Measurements from ENCODE around the gene PLB1. TPM values are rescaled to one million over a fixed set of nuclear protein-coding genes. Genes with fewer than 3 reads are reported as not detected.

The PLB1 gene
- total RNA-seq, 1 donor from 2014 or later: 3.2 TPM

GRCh38 chr2:28659127-28659526 lies 163.3 kb downstream of the PLB1 start:
- no peaks in the 10 kb centered on the region for H3K9me3 Mint-ChIP-seq (ENCODE audit: unreplicated experiment)
- H3K36me3 Mint-ChIP-seq (ENCODE audit: low read depth, unreplicated experiment): peaks cover 4% of the 10 kb centered on the region
- H3K27me3 Mint-ChIP-seq (ENCODE audit: unreplicated experiment): peaks cover 8% of the 10 kb centered on the region
- TF ChIP-seq, protein P1, sequence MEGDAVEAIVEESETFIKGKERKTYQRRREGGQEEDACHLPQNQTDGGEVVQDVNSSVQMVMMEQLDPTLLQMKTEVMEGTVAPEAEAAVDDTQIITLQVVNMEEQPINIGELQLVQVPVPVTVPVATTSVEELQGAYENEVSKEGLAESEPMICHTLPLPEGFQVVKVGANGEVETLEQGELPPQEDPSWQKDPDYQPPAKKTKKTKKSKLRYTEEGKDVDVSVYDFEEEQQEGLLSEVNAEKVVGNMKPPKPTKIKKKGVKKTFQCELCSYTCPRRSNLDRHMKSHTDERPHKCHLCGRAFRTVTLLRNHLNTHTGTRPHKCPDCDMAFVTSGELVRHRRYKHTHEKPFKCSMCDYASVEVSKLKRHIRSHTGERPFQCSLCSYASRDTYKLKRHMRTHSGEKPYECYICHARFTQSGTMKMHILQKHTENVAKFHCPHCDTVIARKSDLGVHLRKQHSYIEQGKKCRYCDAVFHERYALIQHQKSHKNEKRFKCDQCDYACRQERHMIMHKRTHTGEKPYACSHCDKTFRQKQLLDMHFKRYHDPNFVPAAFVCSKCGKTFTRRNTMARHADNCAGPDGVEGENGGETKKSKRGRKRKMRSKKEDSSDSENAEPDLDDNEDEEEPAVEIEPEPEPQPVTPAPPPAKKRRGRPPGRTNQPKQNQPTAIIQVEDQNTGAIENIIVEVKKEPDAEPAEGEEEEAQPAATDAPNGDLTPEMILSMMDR (IDR thresholded peaks at IDR 0.05; ENCODE audit: unreplicated experiment): no peak
- no peaks in the 10 kb centered on the region for H3K4me1 Mint-ChIP-seq (ENCODE audit: unreplicated experiment)
- no peak for DNase-seq (ENCODE audit: low spot score)
- H3K27ac Mint-ChIP-seq (ENCODE audit: unreplicated experiment): no peak overlapping the region
- no peak overlapping the region for H3K4me3 Mint-ChIP-seq (ENCODE audit: unreplicated experiment)

DNA sequence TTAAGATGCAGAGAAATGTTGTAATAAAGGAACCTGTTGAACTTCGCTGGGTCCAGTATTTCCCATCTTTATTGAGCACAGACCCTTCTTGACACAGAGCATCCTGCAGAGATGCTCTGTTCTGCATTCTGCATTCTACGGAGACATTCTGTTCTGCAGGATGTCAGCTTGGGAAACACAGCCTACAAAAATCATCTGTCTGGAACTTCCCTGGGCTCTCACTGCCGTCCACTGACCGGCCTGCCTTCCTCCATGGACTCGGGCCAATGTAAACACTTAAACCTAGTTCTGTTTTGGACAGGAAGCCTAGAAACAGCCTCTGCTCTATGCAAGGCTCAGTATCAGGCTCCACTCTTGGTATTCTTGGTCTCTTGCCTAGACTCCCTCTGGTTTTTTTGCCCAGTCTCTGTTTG lies 165.7 kb downstream of the PLB1 start:
- H3K4me3 Mint-ChIP-seq (ENCODE audit: unreplicated experiment): no peak overlapping the region
- peaks cover 4% of the 10 kb centered on the region for H3K36me3 Mint-ChIP-seq (ENCODE audit: low read depth, unreplicated experiment)
- no peak overlapping the region for H3K27ac Mint-ChIP-seq (ENCODE audit: unreplicated experiment)
- no peaks in the 10 kb centered on the region for H3K4me1 Mint-ChIP-seq (ENCODE audit: unreplicated experiment)
- H3K27me3 Mint-ChIP-seq (ENCODE audit: unreplicated experiment): peaks cover 8% of the 10 kb centered on the region
- TF ChIP-seq, protein P1 (IDR thresholded peaks at IDR 0.05; ENCODE audit: unreplicated experiment): no peak
- DNase-seq (ENCODE audit: low spot score): no peak
- H3K9me3 Mint-ChIP-seq (ENCODE audit: unreplicated experiment): no peaks in the 10 kb centered on the region

DNA sequence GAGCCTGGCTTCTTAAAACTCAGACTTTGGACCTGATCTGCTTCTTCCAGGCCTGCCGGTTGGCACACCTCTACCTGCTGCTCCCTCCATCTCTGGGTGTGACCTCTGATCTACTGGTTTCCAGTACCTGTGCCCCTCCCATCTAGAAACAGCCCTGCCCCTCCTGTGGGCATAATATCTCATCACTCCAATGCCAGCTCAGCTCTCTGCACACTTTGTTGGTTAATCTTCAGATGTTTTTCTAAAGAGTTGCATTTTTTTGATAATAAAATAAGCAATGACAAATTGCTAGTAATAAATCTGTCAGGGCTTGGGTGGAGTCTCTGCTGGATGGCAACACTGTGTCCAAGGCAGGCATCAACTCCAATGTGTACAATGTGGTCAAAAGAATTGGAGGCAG lies 166.2 kb downstream of the PLB1 start:
- Mint-ChIP-seq H3K4me1 (ENCODE audit: unreplicated experiment) (no peaks in the 10 kb centered on the region), H3K36me3 (ENCODE audit: low read depth, unreplicated experiment) (peaks cover 4% of the 10 kb centered on the region), H3K9me3 (ENCODE audit: unreplicated experiment) (no peaks in the 10 kb centered on the region), H3K27ac (ENCODE audit: unreplicated experiment) (no peak overlapping the region), H3K4me3 (ENCODE audit: unreplicated experiment) (no peak overlapping the region), H3K27me3 (ENCODE audit: unreplicated experiment) (peaks cover 8% of the 10 kb centered on the region)
- DNase-seq (ENCODE audit: low spot score): no peak
- TF ChIP-seq, protein P1 (IDR thresholded peaks at IDR 0.05; ENCODE audit: unreplicated experiment): no peak

DNA sequence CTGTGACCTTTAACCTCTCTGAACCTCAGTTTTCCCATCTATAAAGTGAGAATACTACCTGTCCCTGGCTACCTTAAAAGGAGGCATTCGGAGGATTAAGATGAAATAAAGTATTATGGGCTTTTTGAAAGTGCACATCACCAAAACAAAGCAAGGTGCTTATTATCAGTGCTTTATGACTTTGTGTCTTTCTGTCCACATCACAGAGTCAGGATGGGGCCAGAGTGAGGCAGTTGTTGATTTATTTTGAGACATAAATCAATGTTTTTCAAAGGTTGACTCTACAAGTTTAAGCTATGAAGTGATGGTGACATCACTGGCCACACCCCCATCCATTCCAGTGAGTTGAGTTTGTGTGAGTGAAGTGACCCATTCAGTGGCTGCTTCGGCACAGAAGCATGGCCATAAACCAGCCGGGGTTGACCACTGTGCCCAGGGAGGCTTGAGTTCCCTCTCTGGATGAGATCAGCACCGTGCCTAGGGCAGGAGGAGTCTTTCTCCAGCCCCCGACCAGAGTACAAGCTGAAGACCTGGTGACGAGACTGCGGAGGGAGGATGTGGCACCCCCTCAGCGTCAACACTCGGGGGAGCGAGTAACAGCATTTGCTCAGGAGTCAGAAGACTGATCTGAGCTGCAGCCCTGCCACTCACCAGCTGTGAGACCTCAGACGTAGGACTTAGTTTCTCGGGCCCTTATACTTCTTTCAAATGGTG lies 166.8 kb downstream of the PLB1 start:
- no peak for DNase-seq (ENCODE audit: low spot score)
- Mint-ChIP-seq H3K27ac (ENCODE audit: unreplicated experiment) (no peak overlapping the region), H3K4me3 (ENCODE audit: unreplicated experiment) (no peak overlapping the region), H3K27me3 (ENCODE audit: unreplicated experiment) (peaks cover 10% of the 10 kb centered on the region), H3K4me1 (ENCODE audit: unreplicated experiment) (no peaks in the 10 kb centered on the region), H3K9me3 (ENCODE audit: unreplicated experiment) (no peaks in the 10 kb centered on the region), H3K36me3 (ENCODE audit: low read depth, unreplicated experiment) (peaks cover 4% of the 10 kb centered on the region)
- TF ChIP-seq, protein P1 (IDR thresholded peaks at IDR 0.05; ENCODE audit: unreplicated experiment): no peak

- no peak overlapping the region for H3K27ac Mint-ChIP-seq (ENCODE audit: unreplicated experiment)
- TF ChIP-seq, protein P1 (IDR thresholded peaks at IDR 0.05; ENCODE audit: unreplicated experiment): no peak
- H3K4me1 Mint-ChIP-seq (ENCODE audit: unreplicated experiment): no peaks in the 10 kb centered on the region
- no peaks in the 10 kb centered on the region for H3K9me3 Mint-ChIP-seq (ENCODE audit: unreplicated experiment)
- H3K27me3 Mint-ChIP-seq (ENCODE audit: unreplicated experiment): peaks cover 5% of the 10 kb centered on the region
- H3K36me3 Mint-ChIP-seq (ENCODE audit: low read depth, unreplicated experiment): peaks cover 1% of the 10 kb centered on the region
- DNase-seq (ENCODE audit: low spot score): no peak
- H3K4me3 Mint-ChIP-seq (ENCODE audit: unreplicated experiment): no peak overlapping the region
Measured at GRCh38 chr2:28663359-28663758, 167.5 kb downstream of the PLB1 start.
